HG03460 (cell line): ENCODE measurements around the gene PAFAH2.

Experiments used
- ATAC-seq: cut with Tn5 transposase; IDR thresholded peaks from one replicate; pipeline ENCODE4 v1.9.1; 2021; ENCODE audit not compliant: unreplicated experiment

PAFAH2 gene

DNA sequence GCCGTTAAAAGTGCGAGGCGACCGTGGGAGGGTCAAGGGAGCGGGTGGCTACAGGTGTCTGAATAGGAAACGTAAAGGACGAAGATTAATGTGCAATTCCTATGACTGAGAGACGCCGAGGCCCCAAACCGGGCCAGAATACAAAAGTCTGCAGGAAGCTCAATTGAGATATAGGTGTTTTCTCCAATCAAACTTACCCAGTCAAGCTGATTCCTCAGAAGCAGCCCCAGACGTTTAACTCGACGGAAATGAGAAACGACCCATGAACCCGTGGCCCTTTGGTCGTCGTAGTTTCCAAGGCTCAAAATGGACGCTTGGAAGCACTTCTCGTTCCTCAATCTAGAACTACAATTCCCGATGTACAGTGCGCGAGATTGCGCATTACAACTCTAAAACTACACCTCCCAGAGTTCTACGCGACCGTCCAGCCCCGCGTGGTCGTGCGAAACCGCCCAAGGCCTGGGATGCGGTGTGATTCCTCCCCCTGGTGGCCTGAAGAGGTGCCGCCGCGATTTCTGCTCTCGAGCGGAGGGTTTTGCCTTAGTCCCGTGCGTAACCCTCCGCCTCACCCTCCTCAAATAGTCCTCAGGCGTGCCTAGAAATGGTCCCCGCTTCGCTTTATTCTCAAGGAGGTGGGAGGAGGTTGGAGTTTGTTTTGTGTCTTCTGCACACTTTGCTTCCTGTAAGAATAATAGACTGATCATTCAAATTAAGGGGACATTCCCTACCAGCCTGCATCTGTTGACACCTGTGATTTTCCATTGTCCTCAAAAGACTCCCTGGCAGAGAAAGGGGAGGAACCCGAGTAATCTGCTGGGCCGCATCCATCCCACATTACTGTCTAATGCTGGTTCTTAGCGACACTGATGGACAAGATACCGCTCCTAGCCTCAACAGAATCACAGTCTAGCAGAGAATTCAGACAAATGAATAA lies at the start of gene PAFAH2:
PAFAH2 (minus strand) TSS at position 236 of the 934 bp plus-strand sequence. CDS start 7,247 bp downstream, outside the sequence.
- peak; percentile 93 for ATAC-seq

GRCh38 chr1:26047278-26047874 lies 49.5 kb upstream of the PAFAH2 start:
- ATAC-seq = no peak

DNA sequence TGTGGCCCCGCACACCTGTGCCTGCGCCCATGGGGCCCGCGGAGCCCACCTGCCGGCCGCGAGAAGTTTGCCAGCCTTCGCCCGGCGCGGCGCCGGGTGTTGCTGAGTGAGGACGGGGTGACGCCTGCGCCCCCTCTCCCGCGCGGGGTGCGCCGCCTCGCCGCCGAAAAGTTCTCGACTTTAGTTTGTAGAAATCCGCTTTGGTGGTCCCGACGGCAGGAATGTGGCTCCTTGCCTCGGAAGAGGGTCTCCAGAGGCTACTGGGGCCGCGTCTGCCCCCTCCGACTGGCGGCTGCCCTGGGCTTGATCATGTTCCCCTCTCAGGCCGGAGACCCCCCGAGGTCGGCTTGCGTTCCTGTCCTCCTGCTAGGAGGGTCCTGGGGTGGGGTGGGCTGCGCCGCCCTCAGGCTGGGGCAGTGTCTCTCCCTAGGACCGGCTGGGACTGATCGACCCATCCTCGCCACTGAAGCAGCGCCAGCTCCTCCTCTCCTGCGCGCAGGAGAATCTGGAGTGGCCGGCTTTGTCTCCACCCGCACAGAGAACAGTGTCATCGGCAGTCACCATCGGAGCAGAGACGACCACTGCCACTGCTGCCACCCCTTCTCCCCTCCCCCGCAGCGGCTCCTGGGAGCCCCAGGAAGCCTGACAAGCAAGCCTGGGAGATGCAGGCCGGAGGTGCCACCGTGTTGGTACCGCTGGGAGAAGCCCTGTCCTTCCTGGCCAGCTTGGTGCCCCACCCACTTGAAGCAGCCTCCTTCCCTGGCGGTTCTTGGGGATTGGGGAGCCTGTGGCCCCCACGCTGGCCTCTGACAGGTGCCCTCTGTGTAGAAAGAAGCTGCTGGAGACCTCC lies 48.6 kb upstream of the PAFAH2 start:
- no peak for ATAC-seq

DNA sequence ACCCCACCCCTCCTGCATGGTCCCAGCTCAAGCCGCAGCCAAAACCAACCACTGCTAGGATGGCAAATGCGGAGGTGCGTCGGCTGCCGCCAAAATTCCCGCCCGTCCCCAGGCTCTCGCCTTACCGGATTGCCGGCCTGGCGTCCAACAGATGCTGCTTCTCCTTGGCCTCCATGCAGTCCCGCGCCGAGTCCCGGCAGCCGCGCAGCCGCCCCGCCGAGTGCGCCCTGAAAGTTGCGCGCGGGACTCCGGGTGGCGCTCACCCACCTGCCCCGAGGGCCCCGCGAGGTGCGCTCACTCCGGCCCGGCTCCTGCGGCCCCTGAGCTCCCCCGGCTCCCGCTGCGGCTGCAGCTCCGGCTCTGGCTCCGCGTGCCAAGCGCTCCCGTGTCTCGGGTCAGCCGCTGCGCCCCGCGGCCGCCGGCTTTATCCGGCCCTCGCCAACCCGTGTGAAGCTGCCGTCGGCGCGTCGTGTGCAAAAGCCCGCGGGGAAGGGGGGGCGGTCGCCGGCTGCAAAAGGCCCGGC lies 47.9 kb upstream of the PAFAH2 start, which contains the start of gene SLC30A2:
SLC30A2 (minus strand) TSS at position 397 of the 524 bp plus-strand sequence; CDS start at position 175, 222 bp downstream.
- no peak for ATAC-seq

- ATAC-seq = no peak
Observed at GRCh38 chr1:26044971-26045721, 47.3 kb upstream of the PAFAH2 start.

DNA sequence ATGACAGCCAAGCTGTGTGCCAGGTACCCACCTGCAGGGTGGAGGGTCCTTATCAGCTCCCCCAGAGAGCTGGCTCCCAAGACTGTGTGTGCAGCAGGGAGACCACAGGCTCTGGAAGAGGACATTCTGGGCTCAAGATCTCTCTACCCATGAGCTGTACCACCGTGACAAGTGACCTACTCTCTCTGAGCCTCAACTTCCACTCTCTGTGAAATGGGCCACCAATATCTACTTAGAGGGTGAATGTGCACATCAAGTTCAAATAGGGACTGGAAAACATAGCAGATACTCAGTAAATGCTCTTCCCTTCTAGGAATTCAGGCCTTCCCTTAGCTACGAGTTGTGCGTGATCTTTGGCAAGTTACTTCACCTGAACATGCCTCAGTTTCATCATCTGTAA lies 46.6 kb upstream of the PAFAH2 start:
- no peak for ATAC-seq

- ATAC-seq = no peak
Observed at GRCh38 chr1:26043765-26044164, 45.9 kb upstream of the PAFAH2 start.

- no peak for ATAC-seq
Observed at GRCh38 chr1:26041978-26042377, 44.1 kb upstream of the PAFAH2 start.

DNA sequence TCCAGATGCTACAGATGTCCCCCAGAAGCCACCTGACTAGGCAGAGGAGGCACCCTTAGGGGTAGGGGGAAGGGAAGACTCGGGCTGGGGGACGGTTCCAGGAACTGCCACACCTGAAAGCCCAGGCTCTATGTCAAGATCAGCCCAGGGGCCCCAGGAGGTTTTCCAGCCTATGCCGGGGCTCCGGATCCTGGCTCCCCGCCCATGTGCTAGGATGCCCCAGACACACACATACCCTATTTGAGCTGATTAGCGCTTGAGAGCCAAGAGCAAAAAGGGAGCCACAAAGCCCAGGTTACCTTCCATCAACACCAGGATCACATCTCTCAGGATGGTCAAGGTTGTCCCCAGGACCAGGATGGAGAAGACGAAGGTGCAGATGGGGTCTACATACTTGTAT lies 43.5 kb upstream of the PAFAH2 start:
- no peak for ATAC-seq

- no peak for ATAC-seq
Observed at GRCh38 chr1:26038904-26039303, 41.0 kb upstream of the PAFAH2 start.

- no peak for ATAC-seq
Observed at GRCh38 chr1:26038477-26038876, 40.6 kb upstream of the PAFAH2 start.

DNA sequence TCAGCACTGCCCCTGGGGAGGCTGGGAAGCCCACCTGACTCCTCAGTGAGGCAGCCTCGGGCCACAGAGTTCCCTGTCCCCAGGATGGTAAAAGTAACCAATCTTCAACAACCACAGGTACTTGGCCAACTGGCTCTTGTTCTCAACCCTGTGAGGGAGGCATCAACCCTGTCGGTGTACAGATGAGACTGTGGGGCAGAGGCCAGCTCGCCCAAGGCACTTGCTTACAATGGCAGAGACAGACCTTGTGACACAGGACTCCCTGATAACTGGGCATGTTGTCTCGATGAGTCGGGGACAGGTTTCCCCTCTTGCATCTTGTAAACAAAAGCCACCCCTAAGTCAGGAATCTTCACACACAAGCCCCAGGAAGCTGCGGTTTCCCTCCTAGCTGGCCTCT lies 40.0 kb upstream of the PAFAH2 start:
- ATAC-seq = no peak

DNA sequence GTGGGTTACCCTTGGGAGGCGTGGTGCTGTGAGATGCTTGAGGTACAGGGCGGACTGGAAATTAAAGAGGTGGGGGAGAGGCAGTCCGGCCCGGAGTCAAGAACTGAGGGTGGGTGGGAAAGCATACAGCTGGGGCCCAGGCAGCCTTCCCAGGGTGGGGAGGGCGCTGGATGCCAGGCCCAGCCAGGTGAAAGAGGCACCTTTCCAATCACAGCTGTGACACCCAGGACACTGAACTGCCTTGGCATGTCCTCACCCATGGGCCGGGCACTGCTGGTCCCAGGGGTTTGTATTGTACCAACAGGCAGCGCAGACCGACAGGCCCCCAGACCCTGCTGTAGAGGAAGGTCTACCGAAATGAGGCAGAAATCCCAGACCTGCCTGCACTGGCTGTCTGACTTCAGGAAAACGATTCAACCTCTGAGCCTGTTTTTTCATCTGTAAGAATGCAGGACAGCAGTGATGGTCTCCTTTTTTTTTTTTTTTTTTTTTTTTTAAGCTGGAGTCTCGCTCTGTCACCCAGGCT lies 39.0 kb upstream of the PAFAH2 start:
- ATAC-seq = no peak

DNA sequence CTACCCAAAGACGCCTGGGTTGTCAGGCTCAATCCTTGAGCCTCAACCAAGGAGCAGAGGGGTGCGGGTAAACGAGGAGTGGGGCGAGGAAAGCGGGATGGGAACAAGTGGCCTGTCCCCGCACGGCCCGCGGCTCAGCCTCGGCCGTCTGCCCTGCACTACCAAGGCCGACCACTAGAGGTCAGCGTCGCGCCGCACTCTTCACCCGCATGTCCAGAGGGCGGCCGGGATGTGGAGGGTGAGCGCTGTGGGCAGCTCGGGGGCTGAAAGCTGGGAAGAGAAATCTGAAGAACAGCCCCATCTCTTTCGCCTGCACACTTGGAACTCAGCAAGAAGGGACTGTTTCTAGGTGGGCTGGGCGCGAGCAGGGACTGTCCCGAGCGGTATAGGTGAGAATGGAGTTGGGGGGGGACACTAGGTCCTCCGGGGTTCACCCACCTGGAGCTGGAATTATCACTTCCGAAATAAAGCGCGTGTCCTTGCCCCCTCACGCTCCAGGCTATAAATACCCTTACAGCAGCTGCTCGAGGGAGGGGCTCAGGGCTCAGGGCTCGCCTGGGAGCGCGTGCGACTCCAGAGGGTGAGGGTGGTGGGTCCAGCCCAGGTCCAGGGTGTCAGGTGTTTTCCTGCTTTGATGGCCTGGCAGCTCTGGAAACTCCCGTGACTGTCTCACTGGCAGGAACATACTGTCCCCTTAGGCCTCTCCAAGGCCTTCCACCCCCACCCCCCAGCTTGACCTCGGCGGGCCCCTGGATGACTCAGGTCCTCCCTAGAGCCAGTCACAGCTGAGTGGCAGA lies 38.3 kb upstream of the PAFAH2 start:
- peak; percentile 61 for ATAC-seq

DNA sequence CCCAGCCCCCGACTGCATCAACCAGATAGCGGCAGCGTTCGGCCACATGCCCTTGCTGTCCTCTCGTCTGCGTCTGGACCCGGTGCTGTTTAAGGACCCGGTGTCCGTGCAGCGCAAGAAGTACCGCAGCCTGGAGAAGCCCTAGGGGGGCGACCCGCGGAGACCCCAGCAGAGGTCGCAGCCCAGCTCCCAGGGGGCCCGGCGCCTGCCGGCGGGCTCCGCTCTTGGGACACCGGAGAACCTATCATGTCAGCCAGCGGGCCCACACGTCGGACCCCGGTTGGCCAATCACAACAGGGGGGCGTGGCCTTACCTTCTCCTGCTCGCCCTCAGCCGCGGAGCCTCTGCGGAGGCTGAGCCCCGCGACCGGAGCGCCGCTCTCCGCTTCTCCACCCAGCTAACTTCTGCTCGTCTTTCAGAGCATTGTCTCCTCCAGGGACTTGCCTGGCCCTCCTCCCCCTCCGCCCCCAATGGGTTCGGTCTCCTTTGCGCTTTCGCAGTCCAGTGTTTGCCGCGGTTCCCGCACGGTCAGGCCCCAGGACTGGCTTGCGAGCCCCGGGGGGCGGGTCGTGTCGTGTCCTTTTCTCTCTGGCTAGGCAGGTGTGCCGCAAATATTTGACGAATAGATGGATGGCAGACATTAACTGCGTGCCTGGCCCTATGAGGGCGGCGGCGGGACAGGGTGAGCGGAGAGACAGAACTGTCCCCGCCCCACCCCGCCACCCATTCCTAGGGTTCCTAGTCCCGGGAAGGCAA lies 37.5 kb upstream of the PAFAH2 start:
- ATAC-seq = peak; percentile 88

- ATAC-seq = no peak
Observed at GRCh38 chr1:26034504-26035202, 36.8 kb upstream of the PAFAH2 start.

GRCh38 chr1:26032656-26033357 lies 34.9 kb upstream of the PAFAH2 start:
- ATAC-seq = no peak
